Measurements from ENCODE around the gene STN1. TPM values are rescaled to one million over a fixed set of nuclear protein-coding genes. Genes with fewer than 3 reads are reported as not detected.

Gene STN1
- total and polyA plus RNA-seq, 2 of the 4 experiments (the other 2 are of a cell fraction): 17.8 to 32.3 TPM

DNA sequence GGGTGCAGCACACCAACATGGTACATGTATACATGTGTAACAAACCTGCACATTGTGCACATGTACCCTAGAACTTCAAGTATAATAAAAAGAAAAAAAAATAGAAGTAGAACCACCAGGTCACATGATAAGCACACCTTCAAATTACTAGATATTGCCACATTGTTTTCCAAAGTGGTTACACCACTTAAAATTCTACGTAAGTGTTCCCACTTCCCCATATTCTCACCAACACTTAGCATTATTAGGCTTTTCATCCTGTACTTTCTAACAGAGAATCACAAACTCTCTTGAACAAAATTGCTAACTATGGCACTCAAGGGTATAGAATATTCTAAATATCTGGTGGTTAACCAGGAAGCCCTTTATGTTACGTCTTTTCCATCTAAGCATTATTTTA lies 85.2 kb downstream of the STN1 start:
- no peak overlapping the region for H2AFZ ChIP-seq (replicated peaks; ENCODE audit: low read length, poor library complexity)
- H3K9ac ChIP-seq (ENCODE audit: low read depth, low read length): no peak overlapping the region
- in situ Hi-C loops (cut with MboI; ENCODE audit: low sequenced_read_pairs): no loop called here
- no peak for TF ChIP-seq CEBPB (IDR thresholded peaks at IDR 0.05; ENCODE audit: low read depth, low read length)
- no peak for TF ChIP-seq CHD1 (IDR thresholded peaks at IDR 0.05; ENCODE audit: low read depth, low read length)
- TF ChIP-seq BHLHE40 (IDR thresholded peaks at IDR 0.05; ENCODE audit: low read depth, low read length): no peak
- no peak for TF ChIP-seq MXI1 (IDR thresholded peaks at IDR 0.05; ENCODE audit: borderline replicate concordance, low read depth, low read length)
- TF ChIP-seq, protein P1, sequence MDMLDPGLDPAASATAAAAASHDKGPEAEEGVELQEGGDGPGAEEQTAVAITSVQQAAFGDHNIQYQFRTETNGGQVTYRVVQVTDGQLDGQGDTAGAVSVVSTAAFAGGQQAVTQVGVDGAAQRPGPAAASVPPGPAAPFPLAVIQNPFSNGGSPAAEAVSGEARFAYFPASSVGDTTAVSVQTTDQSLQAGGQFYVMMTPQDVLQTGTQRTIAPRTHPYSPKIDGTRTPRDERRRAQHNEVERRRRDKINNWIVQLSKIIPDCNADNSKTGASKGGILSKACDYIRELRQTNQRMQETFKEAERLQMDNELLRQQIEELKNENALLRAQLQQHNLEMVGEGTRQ (IDR thresholded peaks at IDR 0.05; ENCODE audit: low read depth, low read length): no peak
- no peak for TF ChIP-seq MAFK (IDR thresholded peaks at IDR 0.05; ENCODE audit: low read depth, low read length)
- TF ChIP-seq, protein P2, sequence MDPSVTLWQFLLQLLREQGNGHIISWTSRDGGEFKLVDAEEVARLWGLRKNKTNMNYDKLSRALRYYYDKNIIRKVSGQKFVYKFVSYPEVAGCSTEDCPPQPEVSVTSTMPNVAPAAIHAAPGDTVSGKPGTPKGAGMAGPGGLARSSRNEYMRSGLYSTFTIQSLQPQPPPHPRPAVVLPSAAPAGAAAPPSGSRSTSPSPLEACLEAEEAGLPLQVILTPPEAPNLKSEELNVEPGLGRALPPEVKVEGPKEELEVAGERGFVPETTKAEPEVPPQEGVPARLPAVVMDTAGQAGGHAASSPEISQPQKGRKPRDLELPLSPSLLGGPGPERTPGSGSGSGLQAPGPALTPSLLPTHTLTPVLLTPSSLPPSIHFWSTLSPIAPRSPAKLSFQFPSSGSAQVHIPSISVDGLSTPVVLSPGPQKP (IDR thresholded peaks at IDR 0.05; ENCODE audit: borderline replicate concordance, low read depth, low read length): no peak
- TF ChIP-seq RAD21 (IDR thresholded peaks at IDR 0.05; ENCODE audit: low read length): no peak
- TF ChIP-seq, protein P3, sequence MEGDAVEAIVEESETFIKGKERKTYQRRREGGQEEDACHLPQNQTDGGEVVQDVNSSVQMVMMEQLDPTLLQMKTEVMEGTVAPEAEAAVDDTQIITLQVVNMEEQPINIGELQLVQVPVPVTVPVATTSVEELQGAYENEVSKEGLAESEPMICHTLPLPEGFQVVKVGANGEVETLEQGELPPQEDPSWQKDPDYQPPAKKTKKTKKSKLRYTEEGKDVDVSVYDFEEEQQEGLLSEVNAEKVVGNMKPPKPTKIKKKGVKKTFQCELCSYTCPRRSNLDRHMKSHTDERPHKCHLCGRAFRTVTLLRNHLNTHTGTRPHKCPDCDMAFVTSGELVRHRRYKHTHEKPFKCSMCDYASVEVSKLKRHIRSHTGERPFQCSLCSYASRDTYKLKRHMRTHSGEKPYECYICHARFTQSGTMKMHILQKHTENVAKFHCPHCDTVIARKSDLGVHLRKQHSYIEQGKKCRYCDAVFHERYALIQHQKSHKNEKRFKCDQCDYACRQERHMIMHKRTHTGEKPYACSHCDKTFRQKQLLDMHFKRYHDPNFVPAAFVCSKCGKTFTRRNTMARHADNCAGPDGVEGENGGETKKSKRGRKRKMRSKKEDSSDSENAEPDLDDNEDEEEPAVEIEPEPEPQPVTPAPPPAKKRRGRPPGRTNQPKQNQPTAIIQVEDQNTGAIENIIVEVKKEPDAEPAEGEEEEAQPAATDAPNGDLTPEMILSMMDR (conservative IDR thresholded peaks at IDR 0.05; ENCODE audit: low read depth, low read length): no peak
- no peak for TF ChIP-seq SMC3 (IDR thresholded peaks at IDR 0.05; ENCODE audit: low read depth, low read length)
- H3K9me3 ChIP-seq (ENCODE audit: control insufficient read depth, insufficient read depth, low read length): no peaks in the 10 kb centered on the region
- H2BK5ac ChIP-seq (ENCODE audit: low read depth, low read length, poor library complexity, severe bottlenecking): no peak overlapping the region
- dilution Hi-C loops (cut with HindIII; ENCODE audit: low sequenced_read_pairs, unreplicated experiment): no loop called here
- H3K4me2 ChIP-seq (ENCODE audit: low read depth, low read length): no peak overlapping the region
- no peak for ATAC-seq (ENCODE audit: low read depth)
- no peak overlapping the region for H2AK5ac ChIP-seq (ENCODE audit: low read depth, low read length)
- POLR2A ChIA-PET (ENCODE audit: unreplicated experiment): no interaction called here
- H3K18ac ChIP-seq (ENCODE audit: low read depth, low read length): no peak overlapping the region
- H4K91ac ChIP-seq (ENCODE audit: insufficient read depth, low read depth, low read length): no peak overlapping the region
- H4K20me1 ChIP-seq (ENCODE audit: insufficient read depth, low read length): peaks cover 9% of the 10 kb centered on the region; the same call in 1 of the 2 replicates
- no peak overlapping the region for H3K4ac ChIP-seq (ENCODE audit: low read depth, low read length)
- H2AK9ac ChIP-seq (replicated peaks; ENCODE audit: low read depth, low read length, poor library complexity): no peak overlapping the region
- peaks cover 25% of the 10 kb centered on the region for H3K4me1 ChIP-seq (ENCODE audit: control insufficient read depth, insufficient read depth, low read length)
- H3K56ac ChIP-seq (ENCODE audit: extremely low read depth, insufficient read depth, low read length): no peak overlapping the region
- peaks cover 11% of the 10 kb centered on the region for H3K9me1 ChIP-seq (ENCODE audit: insufficient read depth, low read length)
- no peak overlapping the region for H2BK20ac ChIP-seq (ENCODE audit: low read depth, low read length)
- H3K23ac ChIP-seq (ENCODE audit: low read depth, low read length): no peak overlapping the region
- no peak overlapping the region for H2BK15ac ChIP-seq (ENCODE audit: low read depth, low read length)
- no peaks in the 10 kb centered on the region for H3K36me3 ChIP-seq (ENCODE audit: control insufficient read depth, insufficient read depth, low read length)
- no peaks in the 10 kb centered on the region for H3K27me3 ChIP-seq (ENCODE audit: control insufficient read depth, insufficient read depth, low read length)
- no CpG with 5 or more reads among the region's 2 CpGs for WGBS, 2 experiments (ENCODE audit: extremely low coverage in 2 of 2, insufficient read length in 1 of 2)
- H3K79me1 ChIP-seq (ENCODE audit: low read depth in 1 of 2, low read length in 2 of 2): peaks cover 22 to 61% of the 10 kb centered on the region in 2 experiments
- H3K27ac ChIP-seq (ENCODE audit: insufficient read depth, low read length): no peak overlapping the region
- no peak overlapping the region for H2BK120ac ChIP-seq (ENCODE audit: low read depth, low read length)
- intact Hi-C loops (cut with micrococcal nuclease): no loop called here
- DNase-seq: no peak
- H3K14ac ChIP-seq (replicated peaks; ENCODE audit: low read depth, low read length): no peak overlapping the region
- H4K8ac ChIP-seq (ENCODE audit: low read depth in 2 of 2, low read length in 2 of 2): no peak overlapping the region
- CTCF ChIA-PET: interaction anchor here (0.6 kb wide), 1 partner anchor 125 kb away, joined by 3 read pairs; no protein-coding TSS in a partner anchor
- H3K4me3 ChIP-seq (ENCODE audit: insufficient read depth, low read depth, low read length): no peak overlapping the region
- no TSS peak for BruUV-seq (replicated peaks)
- H4K5ac ChIP-seq (ENCODE audit: low read depth, low read length): no peak overlapping the region

Data from IMR-90 (cell line).